AG04449 (cell line): ENCODE results near the gene GRK2.

Experiments used
- CTCF ChIA-PET: fragments of 350-600 bp; formaldehyde crosslinking; extraction: SDS; loops from one replicate; lab custom pipeline; 2021; ENCODE audit warnings: antibody characterized with exemption; lab: Yijun Ruan, JAX
- POLR2A ChIA-PET: fragments of 400-600, 350-600 bp; formaldehyde crosslinking; extraction: SDS; loops from one replicate; lab custom pipeline; 2020; ENCODE audit warnings: antibody characterized with exemption, inconsistent platforms; lab: Yijun Ruan, JAX
- DNase-seq: peaks from one replicate; pipeline ENCODE4 v3.0.0-alpha.2; 2010; ENCODE audit warnings: low read depth, low spot score
- H3K4me3 ChIP-seq: 2 replicates; pipeline ENCODE4 v1.5.1; 2011; ENCODE audit warnings: low read depth, mild to moderate bottlenecking, control low read depth, low read length
- TF ChIP-seq, protein P1 (sequence below): IDR thresholded peaks from one replicate; pipeline ENCODE4 v1.5.1; 2011; ENCODE audit warnings: mild to moderate bottlenecking, moderate library complexity, low read length, control low read depth, inconsistent platforms; ENCODE audit not compliant: insufficient read depth; ENCODE audit errors: missing control alignments

Gene GRK2

DNA sequence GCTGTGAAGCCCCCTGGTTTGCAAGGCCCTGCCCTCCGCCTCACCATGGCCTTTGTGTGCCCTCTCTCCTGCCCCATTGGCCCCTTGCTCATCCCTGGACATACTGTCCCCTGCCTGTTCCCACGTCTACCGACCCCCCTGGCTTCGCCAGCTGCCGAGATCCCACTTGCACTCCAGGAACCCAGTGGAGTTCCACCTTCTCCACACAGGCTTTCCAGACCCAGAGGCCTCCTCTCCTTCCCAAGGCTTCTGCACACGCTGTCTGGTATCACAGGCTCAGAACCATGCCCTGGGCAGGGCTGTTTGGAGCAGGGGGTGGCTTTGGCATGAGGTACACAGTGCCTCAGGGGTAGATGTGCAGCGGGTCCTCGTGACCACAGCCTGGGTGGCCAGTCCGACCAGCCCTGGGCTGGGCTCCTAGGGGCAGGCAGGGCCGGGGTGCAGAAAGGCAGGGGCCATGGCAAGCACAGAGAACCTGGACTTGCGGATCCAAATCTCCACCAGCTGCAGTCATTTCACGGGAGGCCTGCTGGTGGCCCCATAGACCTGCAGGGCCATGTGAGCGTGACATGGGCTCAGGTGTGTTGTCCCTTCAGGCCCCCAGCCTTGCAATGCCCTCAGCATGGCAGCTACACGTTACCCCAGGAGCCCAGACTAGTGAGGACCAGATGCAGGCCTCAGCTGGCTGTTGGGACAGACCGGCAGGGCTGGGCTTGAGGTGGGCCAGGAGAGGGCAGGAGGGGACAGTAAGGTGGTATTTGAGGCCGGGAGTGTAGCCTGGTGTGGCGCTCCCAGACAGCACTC is 9.5 kb downstream of the GRK2 start:
- DNase-seq: no peak
- TF ChIP-seq, protein P1, sequence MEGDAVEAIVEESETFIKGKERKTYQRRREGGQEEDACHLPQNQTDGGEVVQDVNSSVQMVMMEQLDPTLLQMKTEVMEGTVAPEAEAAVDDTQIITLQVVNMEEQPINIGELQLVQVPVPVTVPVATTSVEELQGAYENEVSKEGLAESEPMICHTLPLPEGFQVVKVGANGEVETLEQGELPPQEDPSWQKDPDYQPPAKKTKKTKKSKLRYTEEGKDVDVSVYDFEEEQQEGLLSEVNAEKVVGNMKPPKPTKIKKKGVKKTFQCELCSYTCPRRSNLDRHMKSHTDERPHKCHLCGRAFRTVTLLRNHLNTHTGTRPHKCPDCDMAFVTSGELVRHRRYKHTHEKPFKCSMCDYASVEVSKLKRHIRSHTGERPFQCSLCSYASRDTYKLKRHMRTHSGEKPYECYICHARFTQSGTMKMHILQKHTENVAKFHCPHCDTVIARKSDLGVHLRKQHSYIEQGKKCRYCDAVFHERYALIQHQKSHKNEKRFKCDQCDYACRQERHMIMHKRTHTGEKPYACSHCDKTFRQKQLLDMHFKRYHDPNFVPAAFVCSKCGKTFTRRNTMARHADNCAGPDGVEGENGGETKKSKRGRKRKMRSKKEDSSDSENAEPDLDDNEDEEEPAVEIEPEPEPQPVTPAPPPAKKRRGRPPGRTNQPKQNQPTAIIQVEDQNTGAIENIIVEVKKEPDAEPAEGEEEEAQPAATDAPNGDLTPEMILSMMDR: no peak
- POLR2A ChIA-PET: no interaction called here
- CTCF ChIA-PET: interaction anchor here (0.7 kb wide), 1 partner anchor 12 kb away, joined by 3 read pairs; no protein-coding TSS in a partner anchor
- no peak overlapping the region for H3K4me3 ChIP-seq

- peak overlapping the region; percentile 52 for H3K4me3 ChIP-seq
- TF ChIP-seq, protein P1: peak; percentile 51
- no peak for DNase-seq
- ChIA-PET POLR2A (interaction anchor here (1.4 to 2.9 kb wide), 2 partner anchors 11 to 41 kb away, joined by 8 to 18 read pairs; partner anchors contain the start of gene ANKRD13D), CTCF (interaction anchor here (0.9 to 3.1 kb wide), 7 partner anchors 10 to 105 kb away, joined by 3 to 20 read pairs (median 8); partner anchors contain the start of genes ANKRD13D and GRK2)
These were observed 10.5 kb downstream of the GRK2 start for GRCh38 chr11:67276781-67277230.

GRCh38 chr11:67277231-67277961 is 11.1 kb downstream of the GRK2 start:
- CTCF ChIA-PET: interaction anchor here (0.9 to 3.1 kb wide), 8 partner anchors 10 to 105 kb away, joined by 3 to 20 read pairs (median 6); partner anchors contain the start of genes ANKRD13D and GRK2
- TF ChIP-seq, protein P1: no peak
- POLR2A ChIA-PET: interaction anchor here (0.7 to 2.9 kb wide), 3 partner anchors 11 to 40 kb away, joined by 3 to 18 read pairs (median 8); partner anchors contain the start of genes ANKRD13D and SSH3
- DNase-seq: no peak
- peak overlapping the region; percentile 52 for H3K4me3 ChIP-seq

GRCh38 chr11:67278135-67278938 is 12.1 kb downstream of the GRK2 start:
- ChIA-PET CTCF (interaction anchor here (1.1 to 7.0 kb wide), 8 partner anchors 8 to 73 kb away, joined by 3 to 48 read pairs (median 8); partner anchors contain the start of gene ANKRD13D), POLR2A (interaction anchor here (0.7 to 2.9 kb wide), 3 partner anchors 10 to 39 kb away, joined by 3 to 18 read pairs (median 8); partner anchors contain the start of genes ANKRD13D and SSH3)
- no peak overlapping the region for H3K4me3 ChIP-seq
- DNase-seq: no peak
- TF ChIP-seq, protein P1: no peak

GRCh38 chr11:67278939-67279588 is 12.8 kb downstream of the GRK2 start:
- ChIA-PET CTCF (interaction anchor here (1.1 to 7.0 kb wide), 5 partner anchors 9 to 72 kb away, joined by 3 to 48 read pairs (median 5); partner anchors contain the start of gene ANKRD13D), POLR2A (interaction anchor here (2.9 kb wide), 1 partner anchor 9 kb away, joined by 18 read pairs; the partner anchor contains the start of gene ANKRD13D)
- no peak for DNase-seq
- TF ChIP-seq, protein P1: no peak
- no peak overlapping the region for H3K4me3 ChIP-seq
